ENCODE results near the gene ARHGAP25. TPM values are rescaled to one million over a fixed set of nuclear protein-coding genes. Genes with fewer than 3 reads are reported as not detected.
A peak's percentile ranks its signal among the peaks of the same experiment; 100 is the strongest.

ARHGAP25 gene
- total RNA-seq, 4 donors from 2014 or later = 4.9 to 82.5 (median 8.7) TPM

DNA sequence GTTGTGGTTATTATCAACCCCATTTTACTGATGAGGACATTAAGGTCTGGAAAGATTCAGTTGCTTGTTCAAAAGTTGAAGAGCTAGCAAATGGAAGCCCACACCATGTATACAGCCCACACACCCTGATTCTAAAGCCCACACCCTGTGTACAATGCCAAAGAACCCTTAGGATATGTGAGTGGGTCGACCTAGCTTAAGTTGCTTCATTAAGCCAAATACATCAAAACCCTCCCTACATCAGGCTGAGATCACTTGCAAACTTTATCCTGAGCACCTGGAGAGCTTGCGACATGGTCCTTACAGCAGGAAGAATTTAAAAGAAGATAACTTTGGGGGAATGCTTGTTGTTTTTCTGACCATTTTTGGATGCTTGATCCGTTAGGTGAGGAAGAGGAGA lies 435 bp upstream of the ARHGAP25 start:
- Histone ChIP-seq H3K4me3 (peak overlapping the region in 1 of 4 donors; percentile 41), H3K36me3 (no peaks in the 10 kb centered on the region), H3K4me1 (peaks cover 0 to 16% (median 6%) of the 10 kb centered on the region in 4 donors), H3K9me3 (no peaks in the 10 kb centered on the region), H3K27ac (peak overlapping the region; percentile 80 to 89 (median 82)), H3K27me3 (no peaks in the 10 kb centered on the region)
- DNase-seq = no peak
- TF ChIP-seq, protein P1, sequence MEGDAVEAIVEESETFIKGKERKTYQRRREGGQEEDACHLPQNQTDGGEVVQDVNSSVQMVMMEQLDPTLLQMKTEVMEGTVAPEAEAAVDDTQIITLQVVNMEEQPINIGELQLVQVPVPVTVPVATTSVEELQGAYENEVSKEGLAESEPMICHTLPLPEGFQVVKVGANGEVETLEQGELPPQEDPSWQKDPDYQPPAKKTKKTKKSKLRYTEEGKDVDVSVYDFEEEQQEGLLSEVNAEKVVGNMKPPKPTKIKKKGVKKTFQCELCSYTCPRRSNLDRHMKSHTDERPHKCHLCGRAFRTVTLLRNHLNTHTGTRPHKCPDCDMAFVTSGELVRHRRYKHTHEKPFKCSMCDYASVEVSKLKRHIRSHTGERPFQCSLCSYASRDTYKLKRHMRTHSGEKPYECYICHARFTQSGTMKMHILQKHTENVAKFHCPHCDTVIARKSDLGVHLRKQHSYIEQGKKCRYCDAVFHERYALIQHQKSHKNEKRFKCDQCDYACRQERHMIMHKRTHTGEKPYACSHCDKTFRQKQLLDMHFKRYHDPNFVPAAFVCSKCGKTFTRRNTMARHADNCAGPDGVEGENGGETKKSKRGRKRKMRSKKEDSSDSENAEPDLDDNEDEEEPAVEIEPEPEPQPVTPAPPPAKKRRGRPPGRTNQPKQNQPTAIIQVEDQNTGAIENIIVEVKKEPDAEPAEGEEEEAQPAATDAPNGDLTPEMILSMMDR (IDR thresholded peaks at IDR 0.05) = no peak
- no peak for TF ChIP-seq POLR2A (IDR thresholded peaks at IDR 0.05)

DNA sequence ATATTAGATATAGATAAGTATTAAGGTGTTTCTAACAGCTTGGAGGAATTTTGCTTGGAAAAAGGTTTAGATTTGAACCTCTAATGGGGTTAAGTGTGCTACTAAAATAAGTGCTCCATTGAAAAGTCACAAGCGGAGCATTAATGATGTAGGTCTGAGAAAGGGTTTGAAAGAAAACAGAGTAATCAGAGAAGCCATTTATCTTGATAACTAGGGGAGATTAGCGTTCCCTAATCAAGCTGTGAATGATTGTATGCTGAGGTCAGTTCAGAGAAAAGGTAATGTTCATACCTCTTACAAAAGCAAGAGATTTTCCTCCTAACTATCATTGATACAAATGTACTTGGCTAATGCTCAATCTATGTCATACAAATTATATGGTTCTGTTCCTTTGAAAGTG lies 1.5 kb downstream of the ARHGAP25 start:
- no peak for DNase-seq
- no peaks in the 10 kb centered on the region for H3K36me3 ChIP-seq
- H3K4me3 ChIP-seq = peak overlapping the region; percentile 39 to 41 (median 41)
- peak overlapping the region; percentile 80 to 89 (median 82) for H3K27ac ChIP-seq
- no peaks in the 10 kb centered on the region for H3K9me3 ChIP-seq
- peaks cover 0 to 25% (median 10%) of the 10 kb centered on the region in 4 donors for H3K4me1 ChIP-seq
- no peaks in the 10 kb centered on the region for H3K27me3 ChIP-seq
- TF ChIP-seq POLR2A (IDR thresholded peaks at IDR 0.05) = no peak
- TF ChIP-seq, protein P1 (IDR thresholded peaks at IDR 0.05) = no peak

DNA sequence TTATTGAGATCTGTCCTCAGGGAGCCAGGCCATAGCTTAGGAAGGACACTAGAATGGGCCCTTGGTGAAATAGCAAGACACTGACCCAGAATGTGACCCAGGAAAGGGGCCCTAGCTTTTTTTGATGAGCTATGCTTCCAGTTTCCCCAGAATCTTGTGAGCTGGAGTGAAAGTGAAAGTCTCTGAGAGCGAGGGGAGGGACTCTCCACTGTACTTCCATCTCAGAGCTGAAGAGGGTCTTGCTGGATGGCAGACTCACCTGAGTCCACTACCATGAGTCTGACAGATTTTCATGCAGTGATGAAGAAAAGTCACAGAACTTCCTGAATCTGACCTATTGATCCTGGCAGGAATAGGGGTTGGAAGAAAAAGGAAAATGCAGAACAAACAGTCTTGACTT lies 3.1 kb downstream of the ARHGAP25 start:
- H3K27me3 ChIP-seq = no peaks in the 10 kb centered on the region
- peaks cover 0 to 30% (median 12%) of the 10 kb centered on the region in 4 donors for H3K4me1 ChIP-seq
- H3K9me3 ChIP-seq = no peaks in the 10 kb centered on the region
- H3K27ac ChIP-seq = peak overlapping the region; percentile 66 to 89 (median 82)
- TF ChIP-seq POLR2A (IDR thresholded peaks at IDR 0.05) = no peak
- TF ChIP-seq, protein P1 (IDR thresholded peaks at IDR 0.05) = no peak
- DNase-seq = peak in 2 of 3 donors; percentile 61 to 72
- H3K4me3 ChIP-seq = peak overlapping the region; percentile 11 to 41 (median 36)
- H3K36me3 ChIP-seq = no peaks in the 10 kb centered on the region

GRCh38 chr2:68738906-68739594 lies 4.4 kb downstream of the ARHGAP25 start:
- no peak for TF ChIP-seq POLR2A (IDR thresholded peaks at IDR 0.05)
- TF ChIP-seq, protein P1 (IDR thresholded peaks at IDR 0.05) = no peak
- H3K36me3 ChIP-seq = no peaks in the 10 kb centered on the region
- H3K27me3 ChIP-seq = no peaks in the 10 kb centered on the region
- no peaks in the 10 kb centered on the region for H3K9me3 ChIP-seq
- DNase-seq = peak in 1 of 3 donors; percentile 25
- H3K4me1 ChIP-seq = peaks cover 0 to 29% (median 9%) of the 10 kb centered on the region in 4 donors
- peak overlapping the region in 1 of 4 donors; percentile 15 for H3K4me3 ChIP-seq
- H3K27ac ChIP-seq = peak overlapping the region in 3 of 4 donors; percentile 38 to 89 (median 82)

DNA sequence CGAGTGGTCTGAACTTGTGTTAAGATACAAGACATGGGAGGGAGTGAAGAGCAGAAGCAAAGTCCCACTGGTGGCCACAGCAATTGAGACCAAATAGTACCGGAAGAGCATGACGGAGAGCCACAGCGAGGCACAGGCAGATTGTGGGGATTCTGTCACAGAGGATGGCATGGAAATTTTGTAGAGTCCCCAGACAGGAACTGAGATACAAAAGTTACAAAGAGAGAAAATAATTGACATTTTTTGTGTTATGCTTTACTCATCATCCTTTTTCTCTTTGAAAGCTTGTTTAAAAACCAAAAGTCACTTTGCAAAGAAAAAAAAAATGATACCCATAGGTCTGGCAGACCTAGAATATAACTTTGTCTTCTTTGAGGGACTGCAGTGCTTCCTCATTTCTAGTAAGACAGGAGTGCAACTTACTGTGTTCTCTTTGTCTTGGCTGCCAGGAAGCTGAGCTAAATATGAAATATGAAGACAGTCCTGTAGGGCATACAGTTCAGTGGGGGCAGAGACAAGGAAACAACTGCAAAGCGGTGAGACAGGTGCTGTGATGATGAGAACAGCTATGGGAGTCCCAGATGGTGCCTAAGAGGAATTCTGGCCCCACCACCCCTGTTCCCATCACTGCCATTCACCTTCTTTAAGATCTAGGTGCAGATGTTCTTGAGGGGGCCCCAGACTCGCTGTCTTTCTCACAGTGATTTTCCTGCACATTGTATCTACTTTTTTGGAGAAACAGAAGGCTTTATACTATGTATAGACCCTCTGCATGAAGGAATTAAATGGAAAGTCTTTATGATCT lies 5.2 kb downstream of the ARHGAP25 start:
- Histone ChIP-seq H3K4me3 (no peak overlapping the region), H3K4me1 (peaks cover 0 to 25% (median 8%) of the 10 kb centered on the region in 4 donors), H3K27me3 (no peaks in the 10 kb centered on the region), H3K36me3 (no peaks in the 10 kb centered on the region), H3K9me3 (no peaks in the 10 kb centered on the region), H3K27ac (peak overlapping the region; percentile 2 to 89 (median 60))
- DNase-seq = peak in 2 of 3 donors; percentile 41 to 46
- no peak for TF ChIP-seq POLR2A (IDR thresholded peaks at IDR 0.05)
- TF ChIP-seq, protein P1 (IDR thresholded peaks at IDR 0.05) = no peak
